HEK293 (cell line): Measurements from ENCODE around the gene SPRTN.

Experiments
- GLI4 ChIP-seq: fragments of 450-650 bp; formaldehyde crosslinking; IDR thresholded peaks from 2 replicates; pipeline ENCODE4 v1.5.1; 2016; ENCODE audit warnings: missing biosample characterization, missing genetic modification characterization
- HOXC10 ChIP-seq: sonication (generic); formaldehyde crosslinking; IDR thresholded peaks from 2 replicates; pipeline ENCODE4 v1.8.1; 2023; ENCODE audit warnings: mild to moderate bottlenecking, missing genetic modification reagents
- INSM2 ChIP-seq: fragments of 450-650 bp; formaldehyde crosslinking; IDR thresholded peaks from 2 replicates; pipeline ENCODE4 v1.5.1; 2016; ENCODE audit warnings: missing biosample characterization, missing genetic modification characterization
- KLF10 ChIP-seq: fragments of 450-650 bp; IDR thresholded peaks from 2 replicates; pipeline ENCODE4 v1.5.1; 2018; ENCODE audit warnings: missing biosample characterization, mild to moderate bottlenecking, missing genetic modification characterization
- MEIS1 ChIP-seq: sonication (generic); formaldehyde crosslinking; IDR thresholded peaks from 2 replicates; pipeline ENCODE4 v1.8.1; 2022; ENCODE audit warnings: missing genetic modification reagents, mild to moderate bottlenecking, borderline replicate concordance
- PATZ1 ChIP-seq: fragments of 450-650 bp; formaldehyde crosslinking; IDR thresholded peaks from 2 replicates; pipeline ENCODE4 v1.5.1; 2016; ENCODE audit warnings: missing biosample characterization, missing genetic modification characterization
- PRDM1 ChIP-seq: fragments of 450-650 bp; formaldehyde crosslinking; IDR thresholded peaks from 2 replicates; pipeline ENCODE4; 2016; ENCODE audit warnings: missing biosample characterization, missing genetic modification characterization
- PRDM10 ChIP-seq: fragments of 450-650 bp; formaldehyde crosslinking; IDR thresholded peaks from 2 replicates; pipeline ENCODE4 v1.5.1; 2016; ENCODE audit warnings: missing biosample characterization, missing genetic modification characterization
- YY2 ChIP-seq: fragments of 450-650 bp; formaldehyde crosslinking; IDR thresholded peaks from 2 replicates; pipeline ENCODE4 v1.5.1; 2016; ENCODE audit warnings: missing biosample characterization, missing genetic modification characterization
- ZFP3 ChIP-seq: fragments of 450-650 bp; formaldehyde crosslinking; IDR thresholded peaks from 2 replicates; pipeline ENCODE4 v1.5.1; 2016; ENCODE audit warnings: low read depth, missing biosample characterization, missing genetic modification characterization
- ZFP69B ChIP-seq: fragments of 450-650 bp; formaldehyde crosslinking; IDR thresholded peaks from 2 replicates; pipeline ENCODE4 v1.5.1; 2016; ENCODE audit warnings: missing biosample characterization, missing genetic modification characterization
- ZNF174 ChIP-seq: fragments of 450-650 bp; formaldehyde crosslinking; IDR thresholded peaks from 2 replicates; pipeline ENCODE4 v1.5.0; 2017; ENCODE audit warnings: missing biosample characterization, mild to moderate bottlenecking, missing genetic modification characterization
- ZNF302 ChIP-seq: fragments of 450-650 bp; formaldehyde crosslinking; IDR thresholded peaks from 2 replicates; pipeline ENCODE4 v1.5.1; 2016; ENCODE audit warnings: missing biosample characterization, missing genetic modification characterization, low read depth
- ZNF394 ChIP-seq: fragments of 450-650 bp; formaldehyde crosslinking; IDR thresholded peaks from 2 replicates; pipeline ENCODE4 v1.5.1; 2016; ENCODE audit warnings: missing biosample characterization, missing genetic modification characterization, mild to moderate bottlenecking, moderate library complexity, borderline replicate concordance
- ZNF449 ChIP-seq: fragments of 450-650 bp; formaldehyde crosslinking; IDR thresholded peaks from 2 replicates; pipeline ENCODE4 v1.5.1; 2017; ENCODE audit warnings: missing biosample characterization, mild to moderate bottlenecking, missing genetic modification characterization, moderate library complexity
- ZNF530 ChIP-seq: fragments of 450-650 bp; formaldehyde crosslinking; IDR thresholded peaks from 2 replicates; pipeline ENCODE4 v1.5.1; 2016; ENCODE audit warnings: low read depth, missing biosample characterization, missing genetic modification characterization
- ZSCAN18 ChIP-seq: fragments of 450-650 bp; formaldehyde crosslinking; IDR thresholded peaks from 2 replicates; pipeline ENCODE4 v1.5.1; 2016; ENCODE audit warnings: missing biosample characterization, missing genetic modification characterization
- TF ChIP-seq, protein P1 (sequence below): fragments of 450-650 bp; IDR thresholded peaks from 2 replicates; pipeline ENCODE4 v1.5.1; 2018; ENCODE audit warnings: missing biosample characterization, missing genetic modification characterization
- TF ChIP-seq, protein P2 (sequence below): fragments of 450-650 bp; formaldehyde crosslinking; IDR thresholded peaks from 2 replicates; pipeline ENCODE4; 2016; ENCODE audit warnings: missing biosample characterization, missing genetic modification characterization
- TF ChIP-seq, protein P3 (sequence below): fragments of 450-650 bp; formaldehyde crosslinking; IDR thresholded peaks from 2 replicates; pipeline ENCODE4 v1.5.1; 2017; ENCODE audit warnings: missing biosample characterization, missing genetic modification characterization
- TF ChIP-seq, protein P4 (sequence below): IDR thresholded peaks from 2 replicates; pipeline ENCODE4 v1.6.1; 2011; ENCODE audit warnings: mild to moderate bottlenecking, low read depth, low read length, borderline replicate concordance

The SPRTN gene

GRCh38 chr1:231395076-231395997 is 57.2 kb downstream of the SPRTN start (continued):
- TF ChIP-seq PRDM10: peak; percentile 15; the same call in 1 of the 2 replicates
- TF ChIP-seq ZFP69B: peak; percentile 95
- TF ChIP-seq, protein P1, sequence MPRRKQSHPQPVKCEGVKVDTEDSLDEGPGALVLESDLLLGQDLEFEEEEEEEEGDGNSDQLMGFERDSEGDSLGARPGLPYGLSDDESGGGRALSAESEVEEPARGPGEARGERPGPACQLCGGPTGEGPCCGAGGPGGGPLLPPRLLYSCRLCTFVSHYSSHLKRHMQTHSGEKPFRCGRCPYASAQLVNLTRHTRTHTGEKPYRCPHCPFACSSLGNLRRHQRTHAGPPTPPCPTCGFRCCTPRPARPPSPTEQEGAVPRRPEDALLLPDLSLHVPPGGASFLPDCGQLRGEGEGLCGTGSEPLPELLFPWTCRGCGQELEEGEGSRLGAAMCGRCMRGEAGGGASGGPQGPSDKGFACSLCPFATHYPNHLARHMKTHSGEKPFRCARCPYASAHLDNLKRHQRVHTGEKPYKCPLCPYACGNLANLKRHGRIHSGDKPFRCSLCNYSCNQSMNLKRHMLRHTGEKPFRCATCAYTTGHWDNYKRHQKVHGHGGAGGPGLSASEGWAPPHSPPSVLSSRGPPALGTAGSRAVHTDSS (tag by site-specific recombination): no peak
- no peak for TF ChIP-seq ZFP3 (tag by site-specific recombination)
- peak; percentile 45; the same call in 1 of the 2 replicates for TF ChIP-seq ZNF449 (tag by site-specific recombination)
- peak; percentile 84 for TF ChIP-seq INSM2 (tag by site-specific recombination)
- TF ChIP-seq, protein P2, sequence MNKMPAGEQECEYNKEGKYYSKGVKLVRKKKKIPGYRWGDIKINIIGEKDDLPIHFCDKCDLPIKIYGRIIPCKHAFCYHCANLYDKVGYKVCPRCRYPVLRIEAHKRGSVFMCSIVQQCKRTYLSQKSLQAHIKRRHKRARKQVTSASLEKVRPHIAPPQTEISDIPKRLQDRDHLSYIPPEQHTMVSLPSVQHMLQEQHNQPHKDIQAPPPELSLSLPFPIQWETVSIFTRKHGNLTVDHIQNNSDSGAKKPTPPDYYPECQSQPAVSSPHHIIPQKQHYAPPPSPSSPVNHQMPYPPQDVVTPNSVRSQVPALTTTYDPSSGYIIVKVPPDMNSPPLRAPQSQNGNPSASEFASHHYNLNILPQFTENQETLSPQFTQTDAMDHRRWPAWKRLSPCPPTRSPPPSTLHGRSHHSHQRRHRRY (tag by site-specific recombination): no peak
- TF ChIP-seq GLI4 (tag by site-specific recombination): no peak
- TF ChIP-seq HOXC10 (CRISPR knock-in tag): no peak
- no peak for TF ChIP-seq ZNF302 (tag by site-specific recombination)
- TF ChIP-seq PATZ1: 0 out of 2 replicates have a peak, but pooled peaks have one; percentile 43
- peak; percentile 92 for TF ChIP-seq PRDM1 (tag by site-specific recombination)
- peak; percentile 73 for TF ChIP-seq KLF10 (tag by site-specific recombination)
- no peak for TF ChIP-seq ZNF174
- peak; percentile 74 for TF ChIP-seq ZNF394 (tag by site-specific recombination)
- TF ChIP-seq, protein P3, sequence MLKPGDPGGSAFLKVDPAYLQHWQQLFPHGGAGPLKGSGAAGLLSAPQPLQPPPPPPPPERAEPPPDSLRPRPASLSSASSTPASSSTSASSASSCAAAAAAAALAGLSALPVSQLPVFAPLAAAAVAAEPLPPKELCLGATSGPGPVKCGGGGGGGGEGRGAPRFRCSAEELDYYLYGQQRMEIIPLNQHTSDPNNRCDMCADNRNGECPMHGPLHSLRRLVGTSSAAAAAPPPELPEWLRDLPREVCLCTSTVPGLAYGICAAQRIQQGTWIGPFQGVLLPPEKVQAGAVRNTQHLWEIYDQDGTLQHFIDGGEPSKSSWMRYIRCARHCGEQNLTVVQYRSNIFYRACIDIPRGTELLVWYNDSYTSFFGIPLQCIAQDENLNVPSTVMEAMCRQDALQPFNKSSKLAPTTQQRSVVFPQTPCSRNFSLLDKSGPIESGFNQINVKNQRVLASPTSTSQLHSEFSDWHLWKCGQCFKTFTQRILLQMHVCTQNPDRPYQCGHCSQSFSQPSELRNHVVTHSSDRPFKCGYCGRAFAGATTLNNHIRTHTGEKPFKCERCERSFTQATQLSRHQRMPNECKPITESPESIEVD (tag by site-specific recombination): peak; percentile 73
- TF ChIP-seq ZSCAN18 (tag by site-specific recombination): no peak
- no peak for TF ChIP-seq MEIS1 (CRISPR knock-in tag)
- TF ChIP-seq YY2 (tag by site-specific recombination): no peak
- TF ChIP-seq ZNF530 (tag by site-specific recombination): no peak
- TF ChIP-seq, protein P4, sequence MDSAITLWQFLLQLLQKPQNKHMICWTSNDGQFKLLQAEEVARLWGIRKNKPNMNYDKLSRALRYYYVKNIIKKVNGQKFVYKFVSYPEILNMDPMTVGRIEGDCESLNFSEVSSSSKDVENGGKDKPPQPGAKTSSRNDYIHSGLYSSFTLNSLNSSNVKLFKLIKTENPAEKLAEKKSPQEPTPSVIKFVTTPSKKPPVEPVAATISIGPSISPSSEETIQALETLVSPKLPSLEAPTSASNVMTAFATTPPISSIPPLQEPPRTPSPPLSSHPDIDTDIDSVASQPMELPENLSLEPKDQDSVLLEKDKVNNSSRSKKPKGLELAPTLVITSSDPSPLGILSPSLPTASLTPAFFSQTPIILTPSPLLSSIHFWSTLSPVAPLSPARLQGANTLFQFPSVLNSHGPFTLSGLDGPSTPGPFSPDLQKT: no peak
